K562 (cell line): ENCODE results near the gene PIP5KL1. TPM values are rescaled to one million over a fixed set of nuclear protein-coding genes. Genes with fewer than 3 reads are reported as not detected.

Source experiments
- CCAR2 ChIP-seq: fragments of 200-400 bp; formaldehyde crosslinking; IDR thresholded peaks from 2 replicates; pipeline ENCODE4 v1.6.1; 2017; ENCODE audit warnings: mild to moderate bottlenecking, low read depth, low read length
- FIP1L1 ChIP-seq: fragments of 200-400 bp; formaldehyde crosslinking; IDR thresholded peaks from 2 replicates; pipeline ENCODE4 v1.6.1; 2018; ENCODE audit warnings: mild to moderate bottlenecking, low read depth, low read length; ENCODE audit not compliant: poor library complexity, severe bottlenecking
- KDM4B ChIP-seq, 2 experiments: fragments of 450-650 bp in 1 of 2; sonication (generic) in 1 of 2; IDR thresholded peaks; 2 replicates each; pipeline ENCODE4 v1.6.1; 2016 to 2017; ENCODE audit warnings: borderline replicate concordance in 2 of 2, antibody characterized with exemption in 1 of 2, low read depth in 1 of 2, mild to moderate bottlenecking in 1 of 2
- NBN ChIP-seq: fragments of 450-650 bp; IDR thresholded peaks from 2 replicates; pipeline ENCODE4 v1.6.1; 2016; ENCODE audit warnings: low read depth, mild to moderate bottlenecking
- NRF1 ChIP-seq, 2 experiments: fragments of 450-650 bp; IDR thresholded peaks in 1 of 2; conservative IDR thresholded peaks in 1 of 2; 2 replicates each; pipeline ENCODE4 v1.6.1; 2014; ENCODE audit warnings: mild to moderate bottlenecking in 2 of 2
- PHF21A ChIP-seq: fragments of 450-650 bp; IDR thresholded peaks from 2 replicates; pipeline ENCODE4 v1.6.1; 2017; ENCODE audit warnings: low read depth, borderline replicate concordance
- PTBP1 ChIP-seq: fragments of 200-400 bp; formaldehyde crosslinking; IDR thresholded peaks from 2 replicates; pipeline ENCODE4 v1.6.1; 2017; ENCODE audit warnings: low read depth, low read length
- TBL1XR1 ChIP-seq, 2 experiments: IDR thresholded peaks; 2 replicates each; pipeline ENCODE4 v1.6.1; 2012; ENCODE audit warnings: improper control_type of control experiment in 2 of 2, low read length in 2 of 2, mild to moderate bottlenecking in 1 of 2
- TEAD4 ChIP-seq, 2 experiments: sonication (generic) in 1 of 2; formaldehyde crosslinking in 1 of 2; IDR thresholded peaks; 2 replicates each; pipeline versions ENCODE4 v1.6.1 to v1.8.0; 2012 to 2022; ENCODE audit warnings: borderline replicate concordance in 1 of 2, inconsistent platforms in 1 of 2, low read length in 1 of 2, mild to moderate bottlenecking in 1 of 2, missing genetic modification reagents in 1 of 2
- ZNF175 ChIP-seq: fragments of 200-800 bp; sonication (Bioruptor generic); IDR thresholded peaks from 2 replicates; pipeline ENCODE4 v1.6.1; 2016; ENCODE audit warnings: low read depth, mild to moderate bottlenecking, missing genetic modification characterization, missing compliant biosample characterization
- ZNF589 ChIP-seq: fragments of 200-800 bp; sonication (Bioruptor generic); IDR thresholded peaks from 2 replicates; pipeline ENCODE4 v1.6.1; 2016; ENCODE audit warnings: low read depth, missing genetic modification characterization, missing compliant biosample characterization
- polyA plus RNA-seq, 8 experiments: library from polyadenylated mRNA; depleted of rRNA in 4 of 8; stranded (reverse) in 5 of 8; unstranded in 3 of 8; fragments of >200 nt; fragmentation: Nextera tagmentation in 2 of 8; fragmentation: Illumina TruSeq in 1 of 8; extraction: Ambion mirVana in 2 of 8; extraction: Trizol in 1 of 8; gene quantifications; 2 replicates each; pipeline versions ENCODE4 v1.2.1 to v1.2.3, GENCODE V29; 2011 to 2014; ENCODE audit warnings: inconsistent platforms in 1 of 8, missing spikeins in 1 of 8
- total RNA-seq, 7 experiments: library from RNA; depleted of rRNA in 6 of 7; stranded (reverse); fragments of >200 nt in 6 of 7; fragmentation: Illumina TruSeq in 2 of 7; extraction: Trizol in 2 of 7; gene quantifications; 2 replicates each; pipeline versions ENCODE4 v1.2.1 to v1.2.3, GENCODE V29; 2011 to 2021; ENCODE audit warnings: low replicate concordance in 1 of 7
- TF ChIP-seq, protein P1 (sequence below): sonication (generic); formaldehyde crosslinking; IDR thresholded peaks from 2 replicates; pipeline ENCODE4 v1.8.1; 2023; ENCODE audit warnings: mild to moderate bottlenecking, missing genetic modification reagents
- TF ChIP-seq, protein P2 (sequence below): sonication (generic); formaldehyde crosslinking; IDR thresholded peaks from 2 replicates; pipeline ENCODE4 v1.9.0; 2022; ENCODE audit warnings: mild to moderate bottlenecking, missing genetic modification reagents
- TF ChIP-seq, protein P3 (sequence below), 2 experiments: fragments of 450-650 bp in 1 of 2; sonication (generic) in 1 of 2; formaldehyde crosslinking in 1 of 2; IDR thresholded peaks; 2 replicates each; pipeline versions ENCODE4 v1.7.1 to v1.9.0; 2016 to 2022; ENCODE audit warnings: inconsistent platforms in 1 of 2, mild to moderate bottlenecking in 1 of 2, missing genetic modification reagents in 1 of 2

The PIP5KL1 gene
- total and polyA plus RNA-seq, 9 of the 15 experiments (the other 6 are each of a cell fraction or from before 2014, with no cell fraction given): 0.18 to 4.8 (median 1.2) TPM

DNA sequence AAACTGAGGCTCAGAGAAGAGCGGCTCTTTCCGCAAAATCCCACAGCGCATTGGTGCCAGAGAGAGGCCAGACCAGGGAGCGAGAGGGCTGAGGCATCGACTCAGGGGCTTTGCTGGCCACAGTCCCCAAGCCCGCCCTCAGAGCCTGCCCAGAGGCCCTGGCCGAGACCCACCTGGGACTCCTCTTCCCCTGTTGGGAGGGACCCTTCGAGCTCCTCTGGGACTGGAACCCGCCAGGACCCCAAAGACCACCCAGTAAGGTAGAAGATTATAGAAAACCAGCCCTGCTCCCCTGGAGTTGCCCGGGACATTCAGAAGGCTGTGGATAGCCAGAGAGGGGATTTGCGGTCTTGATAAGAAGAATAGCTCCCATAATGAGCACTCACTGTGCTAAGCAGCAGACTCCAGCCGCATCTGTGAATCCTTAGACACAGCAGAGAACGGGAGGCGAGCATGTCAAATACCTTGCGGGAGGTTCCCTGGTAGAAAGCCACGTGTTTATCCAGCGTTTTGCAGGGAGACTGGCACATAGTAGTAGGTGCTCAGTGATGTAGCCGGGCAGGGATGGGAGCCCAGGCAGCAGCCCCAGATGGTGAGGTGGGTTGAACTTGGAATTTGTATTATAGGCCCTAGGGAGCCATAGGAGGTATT, 52.5 kb downstream of the PIP5KL1 start (continued):
- TF ChIP-seq, protein P1, sequence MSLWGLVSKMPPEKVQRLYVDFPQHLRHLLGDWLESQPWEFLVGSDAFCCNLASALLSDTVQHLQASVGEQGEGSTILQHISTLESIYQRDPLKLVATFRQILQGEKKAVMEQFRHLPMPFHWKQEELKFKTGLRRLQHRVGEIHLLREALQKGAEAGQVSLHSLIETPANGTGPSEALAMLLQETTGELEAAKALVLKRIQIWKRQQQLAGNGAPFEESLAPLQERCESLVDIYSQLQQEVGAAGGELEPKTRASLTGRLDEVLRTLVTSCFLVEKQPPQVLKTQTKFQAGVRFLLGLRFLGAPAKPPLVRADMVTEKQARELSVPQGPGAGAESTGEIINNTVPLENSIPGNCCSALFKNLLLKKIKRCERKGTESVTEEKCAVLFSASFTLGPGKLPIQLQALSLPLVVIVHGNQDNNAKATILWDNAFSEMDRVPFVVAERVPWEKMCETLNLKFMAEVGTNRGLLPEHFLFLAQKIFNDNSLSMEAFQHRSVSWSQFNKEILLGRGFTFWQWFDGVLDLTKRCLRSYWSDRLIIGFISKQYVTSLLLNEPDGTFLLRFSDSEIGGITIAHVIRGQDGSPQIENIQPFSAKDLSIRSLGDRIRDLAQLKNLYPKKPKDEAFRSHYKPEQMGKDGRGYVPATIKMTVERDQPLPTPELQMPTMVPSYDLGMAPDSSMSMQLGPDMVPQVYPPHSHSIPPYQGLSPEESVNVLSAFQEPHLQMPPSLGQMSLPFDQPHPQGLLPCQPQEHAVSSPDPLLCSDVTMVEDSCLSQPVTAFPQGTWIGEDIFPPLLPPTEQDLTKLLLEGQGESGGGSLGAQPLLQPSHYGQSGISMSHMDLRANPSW (CRISPR knock-in tag): no peak
- TF ChIP-seq, protein P2, sequence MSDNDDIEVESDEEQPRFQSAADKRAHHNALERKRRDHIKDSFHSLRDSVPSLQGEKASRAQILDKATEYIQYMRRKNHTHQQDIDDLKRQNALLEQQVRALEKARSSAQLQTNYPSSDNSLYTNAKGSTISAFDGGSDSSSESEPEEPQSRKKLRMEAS (CRISPR knock-in tag): peak; percentile 29; the same call in 1 of the 2 replicates
- no peak for TF ChIP-seq KDM4B (IDR thresholded peaks at IDR 0.05; ENCODE audit: borderline replicate concordance in 2 of 2, low read depth in 1 of 2)
- TF ChIP-seq TEAD4 (IDR thresholded peaks at IDR 0.05; ENCODE audit: low read length): peak; percentile 31; the same call in 1 of the 2 replicates
- TF ChIP-seq TEAD4 (CRISPR knock-in tag; IDR thresholded peaks at IDR 0.05; ENCODE audit: borderline replicate concordance): no peak
- TF ChIP-seq ZNF589 (CRISPR knock-in tag): peak; percentile 62; the same call in 1 of the 2 replicates
- TF ChIP-seq FIP1L1: no peak
- TF ChIP-seq NRF1 (conservative IDR thresholded peaks at IDR 0.05 in 1 of 2, IDR thresholded peaks at IDR 0.05 in 1 of 2): peak in 1 of 2 experiments; percentile 36; a peak in 1 of 4 replicates
- no peak for TF ChIP-seq TBL1XR1 (IDR thresholded peaks at IDR 0.05; ENCODE audit: low read length in 2 of 2)
- TF ChIP-seq PTBP1: no peak
- TF ChIP-seq ZNF175 (CRISPR knock-in tag): no peak
- TF ChIP-seq, protein P3, sequence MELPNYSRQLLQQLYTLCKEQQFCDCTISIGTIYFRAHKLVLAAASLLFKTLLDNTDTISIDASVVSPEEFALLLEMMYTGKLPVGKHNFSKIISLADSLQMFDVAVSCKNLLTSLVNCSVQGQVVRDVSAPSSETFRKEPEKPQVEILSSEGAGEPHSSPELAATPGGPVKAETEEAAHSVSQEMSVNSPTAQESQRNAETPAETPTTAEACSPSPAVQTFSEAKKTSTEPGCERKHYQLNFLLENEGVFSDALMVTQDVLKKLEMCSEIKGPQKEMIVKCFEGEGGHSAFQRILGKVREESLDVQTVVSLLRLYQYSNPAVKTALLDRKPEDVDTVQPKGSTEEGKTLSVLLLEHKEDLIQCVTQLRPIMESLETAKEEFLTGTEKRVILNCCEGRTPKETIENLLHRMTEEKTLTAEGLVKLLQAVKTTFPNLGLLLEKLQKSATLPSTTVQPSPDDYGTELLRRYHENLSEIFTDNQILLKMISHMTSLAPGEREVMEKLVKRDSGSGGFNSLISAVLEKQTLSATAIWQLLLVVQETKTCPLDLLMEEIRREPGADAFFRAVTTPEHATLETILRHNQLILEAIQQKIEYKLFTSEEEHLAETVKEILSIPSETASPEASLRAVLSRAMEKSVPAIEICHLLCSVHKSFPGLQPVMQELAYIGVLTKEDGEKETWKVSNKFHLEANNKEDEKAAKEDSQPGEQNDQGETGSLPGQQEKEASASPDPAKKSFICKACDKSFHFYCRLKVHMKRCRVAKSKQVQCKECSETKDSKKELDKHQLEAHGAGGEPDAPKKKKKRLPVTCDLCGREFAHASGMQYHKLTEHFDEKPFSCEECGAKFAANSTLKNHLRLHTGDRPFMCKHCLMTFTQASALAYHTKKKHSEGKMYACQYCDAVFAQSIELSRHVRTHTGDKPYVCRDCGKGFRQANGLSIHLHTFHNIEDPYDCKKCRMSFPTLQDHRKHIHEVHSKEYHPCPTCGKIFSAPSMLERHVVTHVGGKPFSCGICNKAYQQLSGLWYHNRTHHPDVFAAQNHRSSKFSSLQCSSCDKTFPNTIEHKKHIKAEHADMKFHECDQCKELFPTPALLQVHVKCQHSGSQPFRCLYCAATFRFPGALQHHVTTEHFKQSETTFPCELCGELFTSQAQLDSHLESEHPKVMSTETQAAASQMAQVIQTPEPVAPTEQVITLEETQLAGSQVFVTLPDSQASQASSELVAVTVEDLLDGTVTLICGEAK (IDR thresholded peaks at IDR 0.05): peak; percentile 52; the same call in 1 of the 2 replicates
- TF ChIP-seq, protein P3 (CRISPR knock-in tag; IDR thresholded peaks at IDR 0.05): no peak
- TF ChIP-seq PHF21A: no peak
- no peak for TF ChIP-seq CCAR2
- no peak for TF ChIP-seq NBN
